GM20000 (cell line): Measurements from ENCODE around the gene ARL2BP.

Experiments used
- DNase-seq: peaks from one replicate; pipeline ENCODE4 v3.0.0; 2012; ENCODE audit warnings: low spot score
- TF ChIP-seq, protein P1 (sequence below): IDR thresholded peaks from 2 replicates; pipeline ENCODE4 v1.5.1; 2012; ENCODE audit warnings: mild to moderate bottlenecking, control low read depth; ENCODE audit errors: extremely low read depth, missing control alignments

Gene ARL2BP

DNA sequence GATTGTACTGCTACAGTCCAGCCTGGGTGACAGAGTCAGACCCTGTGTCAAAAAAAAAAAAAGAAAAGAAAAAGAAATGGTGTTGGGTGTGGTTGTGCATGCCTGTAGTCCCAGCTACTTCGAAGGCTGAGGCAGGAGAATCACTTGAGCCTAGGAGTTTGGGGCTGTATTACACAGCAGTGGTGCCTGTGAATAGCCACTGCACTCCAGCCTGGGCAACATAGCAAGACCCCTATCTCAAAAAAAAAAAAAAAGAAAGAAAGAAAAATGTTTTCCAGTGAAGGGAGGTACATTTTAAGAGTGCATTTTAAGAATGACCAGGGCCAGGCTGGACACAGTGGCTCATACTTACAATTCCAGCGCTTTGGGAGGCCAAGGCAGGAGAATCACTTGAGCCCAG, 6.3 kb downstream of the ARL2BP start:
- TF ChIP-seq, protein P1, sequence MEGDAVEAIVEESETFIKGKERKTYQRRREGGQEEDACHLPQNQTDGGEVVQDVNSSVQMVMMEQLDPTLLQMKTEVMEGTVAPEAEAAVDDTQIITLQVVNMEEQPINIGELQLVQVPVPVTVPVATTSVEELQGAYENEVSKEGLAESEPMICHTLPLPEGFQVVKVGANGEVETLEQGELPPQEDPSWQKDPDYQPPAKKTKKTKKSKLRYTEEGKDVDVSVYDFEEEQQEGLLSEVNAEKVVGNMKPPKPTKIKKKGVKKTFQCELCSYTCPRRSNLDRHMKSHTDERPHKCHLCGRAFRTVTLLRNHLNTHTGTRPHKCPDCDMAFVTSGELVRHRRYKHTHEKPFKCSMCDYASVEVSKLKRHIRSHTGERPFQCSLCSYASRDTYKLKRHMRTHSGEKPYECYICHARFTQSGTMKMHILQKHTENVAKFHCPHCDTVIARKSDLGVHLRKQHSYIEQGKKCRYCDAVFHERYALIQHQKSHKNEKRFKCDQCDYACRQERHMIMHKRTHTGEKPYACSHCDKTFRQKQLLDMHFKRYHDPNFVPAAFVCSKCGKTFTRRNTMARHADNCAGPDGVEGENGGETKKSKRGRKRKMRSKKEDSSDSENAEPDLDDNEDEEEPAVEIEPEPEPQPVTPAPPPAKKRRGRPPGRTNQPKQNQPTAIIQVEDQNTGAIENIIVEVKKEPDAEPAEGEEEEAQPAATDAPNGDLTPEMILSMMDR, result no peak
- no peak for DNase-seq

DNA sequence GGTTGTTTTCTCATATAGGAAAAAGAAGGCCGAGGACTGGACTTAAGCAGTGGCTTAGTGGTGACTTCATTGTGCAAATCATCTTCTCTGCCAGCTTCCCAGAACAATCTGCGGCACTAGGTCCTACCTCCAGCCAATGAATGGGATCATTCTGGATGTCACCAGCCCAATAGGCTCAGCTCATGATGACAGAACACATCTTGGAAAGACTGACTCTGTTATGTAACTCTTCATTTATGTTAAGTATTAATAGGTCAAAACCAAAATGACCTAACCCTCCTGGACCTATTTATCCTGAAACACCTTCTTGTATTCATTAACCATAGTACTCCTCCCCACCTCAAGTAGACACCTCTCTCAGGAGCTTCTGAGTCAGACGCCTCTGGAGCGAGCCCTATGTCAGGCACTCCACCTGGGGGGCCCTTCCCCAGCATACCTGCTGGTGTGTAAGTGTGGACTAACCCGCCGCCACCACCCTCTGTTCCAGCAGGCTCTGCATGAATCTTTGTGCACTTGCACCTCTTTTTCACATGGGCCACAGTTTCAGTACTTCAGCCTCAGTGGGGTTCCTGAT, 7.2 kb downstream of the ARL2BP start:
- TF ChIP-seq, protein P1, result no peak
- DNase-seq, result no peak

DNA sequence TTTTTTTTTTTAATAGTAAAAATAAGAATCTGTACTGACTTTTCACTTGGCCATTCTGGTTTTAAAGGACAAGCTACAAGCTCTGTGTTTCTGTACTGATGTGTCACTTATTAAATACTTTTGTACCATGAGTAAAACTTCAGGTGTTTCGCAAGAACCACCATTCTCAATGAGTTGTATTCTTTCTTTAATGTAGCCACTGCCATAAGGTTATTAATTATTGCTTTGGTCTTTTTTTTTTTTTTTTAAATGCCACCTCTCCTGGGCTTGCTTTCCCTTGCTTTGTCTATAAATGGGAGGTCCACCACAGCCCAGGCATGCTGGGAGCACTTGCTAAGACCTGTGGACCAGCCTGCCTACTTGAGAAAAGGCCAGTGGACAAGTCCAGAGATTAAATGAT, 8.4 kb downstream of the ARL2BP start:
- DNase-seq, result no peak
- TF ChIP-seq, protein P1, result no peak

DNA sequence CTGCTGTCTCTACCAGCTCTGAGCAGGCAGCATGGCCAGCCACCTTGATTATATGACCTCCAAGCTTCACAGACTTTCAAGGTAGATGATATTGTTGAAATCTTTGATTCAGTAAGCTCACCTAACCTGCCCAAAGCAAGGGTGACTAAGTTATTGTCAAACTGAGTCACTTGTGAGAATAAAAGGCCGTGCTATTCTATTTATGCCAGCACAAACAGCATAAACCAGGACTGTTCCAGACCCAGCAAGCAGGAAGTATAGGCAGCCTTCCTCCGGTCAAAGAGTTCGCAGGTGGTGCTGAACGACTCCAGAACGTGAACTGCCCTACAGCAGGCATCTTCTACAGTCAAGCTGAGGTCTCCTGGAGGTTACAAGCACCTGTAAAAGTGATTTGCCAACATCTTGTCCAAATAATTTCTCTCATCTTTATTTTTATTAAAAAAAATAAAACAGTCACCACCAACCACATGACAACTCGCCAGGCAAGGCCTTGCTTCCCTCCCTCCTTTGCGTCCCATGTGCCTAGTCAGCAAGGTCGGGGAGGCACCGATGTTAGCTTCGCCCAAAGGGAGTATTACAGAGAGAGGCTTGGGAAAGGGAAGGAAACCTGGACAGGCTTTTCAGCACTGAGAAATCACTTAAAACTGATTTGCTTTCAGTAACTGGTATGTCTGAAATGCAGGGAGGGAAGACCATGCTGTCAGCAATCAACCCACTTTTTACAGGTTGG, 10.8 kb downstream of the ARL2BP start:
- TF ChIP-seq, protein P1, result no peak

DNA sequence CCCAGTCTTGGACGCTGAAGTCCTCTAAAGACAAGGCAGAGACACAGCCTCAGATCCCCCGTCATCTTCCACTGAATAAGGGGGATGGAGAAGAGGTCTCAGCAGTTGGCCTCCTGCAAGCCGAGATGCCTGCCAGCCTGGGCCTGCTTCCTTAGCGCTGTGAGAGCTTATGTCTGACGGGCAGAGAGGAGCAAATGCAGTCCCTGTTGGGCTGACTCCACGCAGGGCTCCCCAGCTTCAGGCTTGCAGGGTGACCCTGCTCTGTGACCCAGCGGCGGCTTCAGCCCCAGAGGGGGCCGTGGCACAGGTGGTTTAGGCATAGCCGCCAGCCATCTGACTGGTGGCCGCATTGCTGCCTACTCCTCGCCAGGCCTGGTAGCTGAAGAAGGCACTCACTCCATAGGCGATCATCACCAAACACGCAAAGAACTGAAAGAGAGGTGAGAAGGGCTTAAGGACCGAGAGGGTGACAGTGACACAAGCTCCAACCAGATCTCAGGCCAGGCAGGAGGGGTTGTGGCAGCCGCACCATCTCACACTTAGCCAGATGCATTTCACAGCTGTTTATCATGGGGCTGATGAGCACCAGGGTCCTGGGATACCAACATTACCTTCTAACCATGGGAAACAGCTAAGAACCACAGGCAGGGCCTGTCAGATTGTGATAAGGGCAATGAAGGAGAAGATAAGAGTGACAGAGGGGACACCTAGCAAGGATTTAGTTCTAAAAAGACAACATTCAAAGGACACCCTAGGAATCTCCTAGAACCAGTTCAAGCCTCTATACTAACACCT, 11.7 kb downstream of the ARL2BP start:
- no peak for DNase-seq
- TF ChIP-seq, protein P1, result no peak

More for the DNA sequence above, 10.8 kb downstream of the ARL2BP start:
- DNase-seq, result no peak

DNA sequence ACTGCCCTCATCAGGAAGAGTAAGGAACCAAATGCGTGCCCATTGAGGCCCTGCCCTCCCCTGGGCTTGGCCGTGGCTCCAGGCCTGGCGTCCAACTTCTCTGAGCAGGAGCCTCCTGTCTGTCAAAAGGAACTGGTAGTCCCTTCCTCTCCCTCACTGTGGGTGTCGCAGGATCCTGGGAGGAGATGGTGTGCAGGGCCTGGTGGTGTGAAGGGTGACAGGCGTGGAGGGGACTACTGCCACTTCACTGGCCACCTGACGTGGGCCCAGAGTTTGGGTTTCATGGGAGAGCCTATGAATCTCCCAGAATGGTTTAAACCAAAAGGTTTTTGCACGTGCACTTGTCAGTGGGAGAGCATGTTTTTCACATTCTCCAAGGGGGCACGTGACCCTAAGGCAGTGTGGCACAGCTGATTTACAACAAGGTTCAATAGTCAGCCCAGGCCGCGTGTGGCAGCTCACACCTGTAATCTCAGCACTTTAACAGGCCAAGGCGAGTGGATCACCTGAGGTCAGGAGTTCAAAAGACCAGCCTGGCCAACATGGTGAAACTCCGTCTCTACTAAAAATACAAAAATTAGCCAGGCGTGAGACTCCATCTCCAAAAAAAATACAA, 12.5 kb downstream of the ARL2BP start:
- TF ChIP-seq, protein P1, result no peak
- DNase-seq, result no peak
